HFF-Myc (cell line): ENCODE results near the gene RBP3.

Experiments
- DNase-seq: peaks from one replicate; pipeline ENCODE4 v3.0.0-alpha.2; 2011; ENCODE audit warnings: low read depth; ENCODE audit errors: extremely low read depth
- H3K4me3 ChIP-seq: replicated peaks from 2 replicates; pipeline ENCODE4 v1.5.1; 2011; ENCODE audit warnings: low read depth, mild to moderate bottlenecking, control low read depth, low read length
- CTCF ChIP-seq: IDR thresholded peaks from 2 replicates; pipeline ENCODE4 v1.5.1; 2012; ENCODE audit warnings: mild to moderate bottlenecking, low read depth, low read length, control low read depth; ENCODE audit errors: missing control alignments

Gene RBP3

GRCh38 chr10:47402641-47403301, 54.6 kb downstream of the RBP3 start:
- no peak for TF ChIP-seq CTCF
- peak; percentile 88 for DNase-seq
- no peak overlapping the region for H3K4me3 ChIP-seq

GRCh38 chr10:47403446-47404318, 55.5 kb downstream of the RBP3 start:
- DNase-seq, result no peak
- no peak for TF ChIP-seq CTCF
- H3K4me3 ChIP-seq, result no peak overlapping the region

GRCh38 chr10:47404446-47404845, 56.3 kb downstream of the RBP3 start:
- DNase-seq, result no peak
- H3K4me3 ChIP-seq, result no peak overlapping the region
- TF ChIP-seq CTCF, result no peak

GRCh38 chr10:47404937-47405336, 56.8 kb downstream of the RBP3 start:
- TF ChIP-seq CTCF, result no peak
- DNase-seq, result no peak
- H3K4me3 ChIP-seq, result no peak overlapping the region

GRCh38 chr10:47405857-47406547, 57.8 kb downstream of the RBP3 start:
- no peak overlapping the region for H3K4me3 ChIP-seq
- no peak for DNase-seq
- TF ChIP-seq CTCF, result no peak

GRCh38 chr10:47406548-47406869, 58.3 kb downstream of the RBP3 start:
- DNase-seq, result no peak
- H3K4me3 ChIP-seq, result no peak overlapping the region
- no peak for TF ChIP-seq CTCF
